Measurements from ENCODE around the gene SSR2. TPM values are rescaled to one million over a fixed set of nuclear protein-coding genes. Genes with fewer than 3 reads are reported as not detected.
"Not testable (repeated sequence)": the region's sequence is repeated elsewhere in the genome, so short reads cannot be mapped to it uniquely, and the experiment has no call there.

SSR2 gene
- total RNA-seq, 1 donor from 2014 or later: 121 TPM

DNA sequence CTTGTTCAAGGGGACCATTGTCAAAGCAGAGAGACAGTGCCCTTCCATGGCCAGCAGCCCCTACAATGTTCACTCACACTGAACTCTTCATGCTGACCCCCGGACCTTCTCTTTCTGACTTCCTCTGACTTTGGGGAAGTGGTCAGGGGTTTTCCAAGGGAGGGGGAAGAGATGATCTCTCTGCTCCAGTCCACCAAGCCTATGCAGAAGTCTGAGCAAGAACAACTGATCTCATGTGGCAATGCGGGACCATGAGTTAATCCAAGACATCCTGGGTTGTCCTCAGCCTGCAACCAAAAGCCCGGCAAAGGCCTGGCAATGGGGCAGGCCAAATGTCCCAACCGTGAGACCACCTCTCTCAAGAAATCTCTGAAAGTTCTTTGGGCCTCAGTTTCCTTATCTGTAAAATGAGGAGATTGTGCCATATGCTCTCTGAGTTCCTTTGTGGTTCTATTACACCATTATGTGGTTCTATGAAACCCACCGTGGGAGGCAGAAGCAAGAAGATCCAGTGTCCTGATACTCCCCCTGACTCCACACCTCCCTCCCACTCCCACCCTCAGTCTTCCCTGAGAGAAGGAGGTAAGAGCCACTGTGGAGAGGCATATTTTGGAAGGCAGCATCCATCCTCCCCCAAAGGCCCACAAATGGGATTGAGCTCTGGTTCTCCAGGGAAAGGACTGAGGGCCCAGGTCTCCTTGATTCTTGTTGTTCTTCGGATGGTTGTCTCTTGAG, 30.6 kb downstream of the SSR2 start:
- no peak for ATAC-seq

DNA sequence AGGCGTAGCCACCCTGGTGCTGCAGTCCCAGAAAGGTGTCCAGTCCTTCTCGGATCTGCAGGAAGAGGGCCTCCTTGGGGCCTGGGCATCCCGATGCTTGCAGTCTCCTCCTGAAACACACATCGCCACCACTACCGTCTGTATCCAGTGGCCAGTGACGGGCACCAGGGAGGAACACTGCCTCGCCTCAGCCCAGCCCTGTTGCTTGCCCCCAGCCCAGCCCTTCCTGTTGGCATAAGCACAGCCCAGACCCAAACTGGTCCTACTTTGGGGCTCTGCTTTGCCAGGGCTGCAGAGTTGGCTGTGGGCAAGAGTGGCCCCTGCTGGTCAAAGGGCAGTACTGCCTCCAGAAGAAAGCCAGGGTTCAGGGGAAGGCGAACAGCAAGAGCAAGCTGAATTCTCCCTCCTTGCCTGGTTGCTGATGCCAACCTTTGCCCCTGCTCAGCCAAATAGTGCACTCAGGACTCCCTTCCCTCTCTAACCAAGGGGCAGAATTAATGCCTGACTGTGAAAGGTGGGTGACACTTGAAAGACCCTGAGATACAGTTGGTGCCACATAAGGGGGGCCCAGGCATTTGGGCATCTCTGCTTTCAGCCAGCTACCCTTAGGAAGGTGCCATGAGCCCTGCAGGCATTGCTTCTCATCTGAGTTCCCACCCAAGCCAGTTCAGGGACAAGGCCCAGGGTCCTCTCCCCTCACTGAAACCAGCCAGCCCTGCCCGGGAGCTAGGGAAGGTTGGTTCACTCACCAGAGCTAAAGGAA, 31.3 kb downstream of the SSR2 start:
- ATAC-seq: peak; percentile 94

DNA sequence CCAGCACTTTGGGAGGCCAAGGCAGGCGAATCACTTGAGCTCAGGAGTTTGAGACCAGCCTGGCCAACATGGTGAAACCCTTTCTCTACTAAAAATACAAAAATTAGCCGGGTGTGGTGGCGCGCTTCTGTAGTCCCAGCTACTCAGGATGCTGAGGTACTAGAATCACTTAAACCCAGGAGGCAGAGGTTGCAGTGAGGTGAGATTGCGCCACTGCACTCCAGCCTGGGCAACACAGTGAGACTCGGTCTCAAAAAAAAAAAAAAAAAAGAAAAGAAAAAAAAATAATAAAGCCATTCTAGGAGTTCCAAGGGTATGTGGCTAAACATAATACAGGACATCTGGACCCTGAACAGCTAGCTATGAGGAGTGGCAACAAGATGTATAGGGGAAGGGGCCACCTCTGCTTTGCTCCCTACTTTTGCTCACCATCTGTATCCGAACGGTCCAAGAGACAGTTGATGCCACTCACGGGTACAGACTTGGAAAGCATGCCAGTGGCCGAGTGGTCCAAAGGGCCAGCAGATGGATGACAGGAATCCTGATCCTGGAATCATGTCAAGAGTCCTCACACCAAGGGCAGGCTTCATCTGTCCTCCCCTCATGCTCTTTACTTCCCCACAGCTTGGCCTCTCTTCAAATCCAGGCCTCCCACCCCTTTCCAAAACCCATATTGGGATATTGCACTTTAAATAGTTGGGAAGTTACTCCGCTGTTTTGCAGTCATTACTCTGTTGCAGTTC, 35.7 kb downstream of the SSR2 start:
- ATAC-seq: not testable (repeated sequence)

DNA sequence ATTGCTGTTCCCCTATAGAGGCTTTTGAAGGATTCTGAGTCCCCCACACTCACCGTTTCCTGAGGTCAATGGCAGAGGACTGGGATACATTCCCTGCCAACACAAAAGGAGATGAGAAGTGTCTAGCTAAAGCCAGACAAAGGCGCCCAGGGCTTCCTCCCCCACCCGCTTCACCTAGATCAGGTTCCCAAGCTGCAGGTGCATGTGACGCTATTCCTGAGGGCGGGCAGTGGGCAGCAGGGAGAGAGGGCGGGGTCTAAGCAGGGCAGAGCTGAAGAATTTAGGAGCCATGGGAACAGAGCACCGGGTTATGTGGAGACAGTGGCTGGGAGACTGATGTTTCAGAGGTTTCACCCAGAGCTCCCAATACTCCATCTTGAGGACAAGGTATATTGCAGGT, 36.4 kb downstream of the SSR2 start:
- no peak for ATAC-seq

DNA sequence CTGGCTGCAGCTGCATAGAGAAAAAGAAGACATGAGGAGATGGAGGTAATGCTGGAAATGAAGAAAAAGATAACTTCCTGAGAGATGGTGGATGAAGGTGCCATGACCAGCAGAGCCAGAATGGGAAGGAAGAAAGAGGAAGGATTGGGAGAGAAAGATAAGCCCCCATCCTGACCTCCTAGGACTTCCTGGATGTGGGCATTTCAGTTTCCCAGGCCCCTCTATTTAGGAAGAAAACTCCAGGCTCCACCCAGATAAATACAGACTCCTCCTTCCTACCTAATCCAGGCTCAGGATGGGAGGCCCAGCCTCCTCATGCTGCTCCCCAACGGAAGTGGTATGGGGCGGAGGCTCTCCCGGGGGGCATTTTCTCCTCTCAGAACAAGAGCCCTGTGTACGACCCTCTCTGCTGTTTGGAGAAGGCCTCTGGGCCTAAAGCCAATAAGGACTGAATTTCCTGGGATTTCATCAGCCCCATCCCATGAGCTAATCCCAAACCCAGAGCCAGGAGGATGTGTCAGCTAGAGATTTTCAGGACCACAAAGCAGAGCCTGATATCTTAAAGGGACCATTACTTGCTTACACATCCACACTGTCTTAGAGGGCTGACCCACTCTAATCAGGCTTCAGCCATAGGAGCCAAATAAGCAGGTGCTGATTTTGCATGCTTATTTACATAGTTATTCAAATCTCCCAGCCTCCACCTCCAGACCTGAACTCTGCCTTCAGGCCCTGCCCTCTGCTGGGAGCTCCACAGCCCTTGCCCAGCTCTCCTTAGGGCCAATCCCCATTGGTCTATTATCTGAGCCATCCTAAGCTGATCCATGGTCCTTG, 37.3 kb downstream of the SSR2 start:
- peak; percentile 35 for ATAC-seq

DNA sequence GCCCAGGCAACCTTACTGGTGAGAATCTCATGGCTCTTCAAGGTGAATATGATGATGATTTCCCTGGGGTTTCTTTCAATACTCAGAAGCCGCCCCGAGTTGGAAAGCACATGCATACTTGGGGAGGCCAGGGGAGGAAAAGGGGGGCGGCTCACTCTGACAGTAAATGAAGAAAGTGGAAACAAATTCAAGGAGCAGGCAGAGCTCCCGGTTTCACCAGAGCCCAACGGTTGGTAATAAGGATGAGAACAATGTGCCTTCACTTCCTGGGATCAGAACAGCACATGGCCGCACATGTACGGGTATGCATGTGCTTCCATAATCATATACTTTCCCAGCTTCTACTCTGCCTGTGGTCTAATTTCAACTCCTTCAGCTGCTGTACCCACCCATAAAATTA, 38.6 kb downstream of the SSR2 start:
- ATAC-seq: no peak

DNA sequence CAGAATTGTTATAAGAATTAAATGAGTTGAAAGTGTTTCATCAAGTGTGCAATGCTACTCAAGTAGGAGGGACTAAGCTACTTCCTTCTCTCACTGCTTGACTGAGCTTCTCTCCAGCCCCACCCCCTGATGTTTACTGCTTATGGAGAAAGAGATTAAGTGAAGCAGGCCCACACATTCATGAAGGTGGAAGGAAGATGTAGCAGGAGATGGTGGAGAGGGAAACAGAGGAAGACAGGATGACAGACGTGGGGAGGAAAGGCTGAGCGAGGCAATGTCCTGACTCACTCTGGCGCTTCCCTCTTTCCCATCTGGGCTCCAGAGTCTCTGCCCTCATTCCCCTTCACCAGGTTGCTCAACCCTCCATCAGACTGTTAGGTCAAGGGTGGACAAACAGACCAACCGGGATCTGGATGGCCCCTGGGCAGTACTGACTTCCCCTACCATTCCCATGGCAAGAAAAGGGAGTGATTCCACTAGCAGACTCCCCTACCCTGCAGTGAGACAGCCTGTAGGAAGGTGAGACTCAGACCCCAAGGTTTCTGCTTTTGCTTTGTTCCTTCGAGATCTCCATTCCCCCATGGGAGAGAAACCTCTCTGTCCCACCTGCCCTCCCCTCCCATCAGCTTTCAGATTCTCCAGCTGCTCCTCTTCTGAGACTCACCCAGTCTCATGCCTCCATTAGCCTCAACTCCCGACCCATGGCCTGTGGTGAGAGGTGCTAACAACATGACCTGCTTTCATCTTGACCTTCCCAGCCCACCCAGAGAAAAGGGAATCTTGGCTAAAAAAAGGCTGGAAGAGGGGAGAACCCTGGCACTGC, 39.3 kb downstream of the SSR2 start:
- ATAC-seq: peak; percentile 33

DNA sequence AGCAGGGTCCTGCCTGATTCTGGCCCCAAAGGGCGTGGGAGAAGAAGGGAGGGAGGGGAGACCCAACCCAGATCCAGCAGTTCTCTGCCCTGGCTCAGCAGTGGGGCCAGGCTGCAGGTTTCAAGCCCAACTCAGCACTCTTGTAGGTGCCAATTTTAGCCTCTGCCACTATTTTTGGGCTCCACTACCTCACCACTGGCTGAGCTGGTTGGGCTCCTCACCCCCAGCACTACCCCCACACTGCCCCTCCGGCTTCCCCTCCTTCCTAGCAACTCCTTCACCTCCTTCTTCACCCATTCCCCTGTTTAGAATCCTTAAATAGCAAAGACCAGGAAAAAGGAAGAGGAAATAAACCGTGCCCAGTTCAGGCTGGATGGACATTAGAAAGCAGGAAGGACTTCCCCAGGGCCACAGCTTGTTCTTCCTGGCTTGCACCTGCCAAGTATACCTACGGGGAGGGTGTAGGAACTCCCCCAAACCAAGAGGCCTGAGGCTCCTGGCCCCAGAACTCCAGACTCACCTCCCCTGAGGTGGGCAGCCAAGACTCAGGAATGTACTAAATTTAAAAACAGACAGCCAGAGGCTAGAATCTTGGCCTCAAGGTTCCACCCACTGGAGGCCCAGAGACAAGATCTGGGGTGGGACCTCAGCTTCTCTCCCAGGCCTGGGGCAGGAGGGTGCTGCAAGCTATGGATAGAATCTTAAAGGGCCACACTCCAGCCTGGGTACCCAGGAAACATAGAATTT, 41.0 kb downstream of the SSR2 start:
- no peak for ATAC-seq

DNA sequence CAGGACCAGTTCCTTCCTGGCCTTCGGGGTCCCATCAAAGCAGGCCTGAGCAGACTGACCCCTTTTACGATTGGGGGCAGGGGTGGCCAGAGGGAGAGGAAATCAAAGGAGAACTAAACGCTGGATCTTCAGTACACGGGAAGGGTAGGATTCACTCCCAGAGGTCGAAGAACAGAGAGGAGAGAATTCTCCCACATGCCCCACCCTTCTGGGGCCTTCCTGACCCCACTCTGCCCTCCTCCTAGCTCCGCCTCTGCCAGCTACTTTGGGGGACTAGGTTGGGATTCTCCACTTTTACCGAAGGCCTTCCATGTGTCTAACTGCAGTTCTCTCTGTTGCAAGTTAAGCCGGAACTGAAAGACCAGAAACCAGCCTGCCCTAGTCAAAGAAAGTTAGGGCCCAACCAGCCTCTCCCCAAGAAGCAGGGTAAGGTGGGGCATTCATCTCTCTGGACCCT, 41.8 kb downstream of the SSR2 start:
- ATAC-seq: no peak

DNA sequence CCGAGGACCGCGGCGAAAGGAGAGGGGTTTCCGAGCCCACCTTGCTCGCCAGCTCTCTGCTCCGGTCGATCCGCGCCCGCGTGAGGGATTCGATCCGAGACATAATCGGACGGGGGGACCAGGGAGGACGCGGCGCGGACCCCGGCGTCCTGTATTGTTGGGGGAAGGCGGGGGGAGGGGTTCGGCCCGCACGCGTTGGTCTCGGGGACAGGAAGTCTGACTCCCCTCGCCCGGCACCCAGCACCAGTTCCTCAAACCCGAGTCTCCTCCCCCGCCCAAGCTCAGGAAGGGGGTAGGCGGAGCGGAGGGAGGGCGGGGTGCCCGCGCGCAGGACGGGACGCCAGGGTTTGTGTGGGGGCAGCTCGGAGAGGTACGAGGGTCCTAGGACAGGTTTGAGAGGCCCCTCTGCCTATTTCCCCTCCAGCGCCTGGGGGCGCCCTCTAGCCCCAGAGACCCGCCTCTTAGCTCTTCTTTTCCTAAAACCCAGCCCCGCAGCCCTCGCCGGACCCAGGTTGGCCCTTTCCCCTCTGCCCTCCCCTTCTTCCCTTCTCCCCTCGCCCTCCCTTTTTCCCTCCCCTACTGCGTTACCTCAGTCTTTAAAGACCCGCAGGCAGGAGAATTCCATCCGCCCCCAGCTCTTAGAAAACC, 42.3 kb downstream of the SSR2 start, which contains the start of gene ARHGEF2:
ARHGEF2 (minus strand) TSS at position 223 of the 648 bp plus-strand sequence; CDS start at position 103, 120 bp downstream.
- ATAC-seq: peak; percentile 65

DNA sequence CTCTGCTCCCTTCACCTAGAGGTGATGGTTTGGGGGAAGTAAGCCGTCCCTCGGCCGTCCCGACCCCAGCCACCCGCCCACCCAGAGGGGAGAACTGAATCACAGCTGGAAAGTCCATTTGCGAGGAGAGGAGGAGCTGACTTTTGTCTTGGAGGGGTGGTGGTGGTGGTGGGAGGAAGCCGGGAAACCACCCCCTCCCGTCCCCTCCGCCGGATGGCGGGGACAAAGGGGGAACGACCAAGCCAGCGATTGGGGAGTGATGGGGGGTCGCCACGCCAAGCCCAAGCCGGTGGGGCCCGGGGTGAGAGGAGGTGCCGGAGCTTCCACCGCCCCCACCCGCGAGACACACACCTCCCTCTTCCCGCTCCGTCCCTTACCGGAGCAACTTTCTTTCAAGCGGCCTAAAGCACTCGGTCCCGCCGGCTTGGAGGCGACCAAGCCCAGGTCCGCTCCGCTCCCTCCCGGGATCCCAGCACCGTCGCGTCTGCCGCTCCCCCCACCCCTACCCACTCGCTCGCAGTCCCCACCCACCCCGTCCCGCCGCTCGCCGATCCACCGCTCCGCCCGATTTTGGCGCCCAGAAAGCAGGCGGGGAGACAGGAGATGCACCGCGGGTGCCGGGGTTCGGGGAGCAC, 42.9 kb downstream of the SSR2 start:
- ATAC-seq: peak; percentile 47

DNA sequence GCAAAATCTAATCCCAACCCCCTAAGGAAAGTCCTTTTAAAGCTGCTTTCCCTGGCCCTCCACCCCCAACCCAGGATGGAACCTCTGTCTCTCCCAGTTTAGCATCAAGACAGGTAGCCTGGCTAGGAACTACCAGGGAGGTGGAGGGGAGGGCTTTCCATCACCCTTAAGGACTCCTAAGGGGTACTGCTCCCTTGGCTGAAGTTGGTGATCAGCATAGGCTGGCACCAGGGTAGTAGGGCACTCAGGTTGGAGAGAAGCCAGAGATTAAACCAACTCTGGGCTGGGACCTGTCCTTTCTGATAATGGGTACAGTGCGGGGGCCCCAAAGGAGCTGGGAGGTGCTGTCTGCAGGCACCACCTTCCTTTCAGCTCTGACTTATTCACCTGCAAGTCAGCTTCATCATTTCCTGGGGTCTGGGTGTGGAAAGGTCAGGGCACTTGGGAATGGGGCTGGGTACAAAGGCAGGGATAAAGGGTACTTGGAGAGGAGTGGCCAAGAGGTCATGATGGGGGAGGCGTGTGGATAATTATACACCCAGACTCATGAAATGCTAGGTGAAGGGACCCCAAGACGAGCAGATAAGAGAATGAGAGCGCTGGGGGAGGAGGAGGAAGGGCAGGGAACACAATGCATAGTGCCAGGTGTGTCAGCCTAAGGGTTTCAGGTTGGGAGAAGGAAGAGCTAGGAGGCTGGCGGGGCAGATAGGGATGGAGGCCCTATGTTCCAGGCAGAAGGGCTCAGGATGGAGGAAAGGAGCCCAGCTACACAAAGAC, 43.6 kb downstream of the SSR2 start:
- peak; percentile 2 for ATAC-seq

DNA sequence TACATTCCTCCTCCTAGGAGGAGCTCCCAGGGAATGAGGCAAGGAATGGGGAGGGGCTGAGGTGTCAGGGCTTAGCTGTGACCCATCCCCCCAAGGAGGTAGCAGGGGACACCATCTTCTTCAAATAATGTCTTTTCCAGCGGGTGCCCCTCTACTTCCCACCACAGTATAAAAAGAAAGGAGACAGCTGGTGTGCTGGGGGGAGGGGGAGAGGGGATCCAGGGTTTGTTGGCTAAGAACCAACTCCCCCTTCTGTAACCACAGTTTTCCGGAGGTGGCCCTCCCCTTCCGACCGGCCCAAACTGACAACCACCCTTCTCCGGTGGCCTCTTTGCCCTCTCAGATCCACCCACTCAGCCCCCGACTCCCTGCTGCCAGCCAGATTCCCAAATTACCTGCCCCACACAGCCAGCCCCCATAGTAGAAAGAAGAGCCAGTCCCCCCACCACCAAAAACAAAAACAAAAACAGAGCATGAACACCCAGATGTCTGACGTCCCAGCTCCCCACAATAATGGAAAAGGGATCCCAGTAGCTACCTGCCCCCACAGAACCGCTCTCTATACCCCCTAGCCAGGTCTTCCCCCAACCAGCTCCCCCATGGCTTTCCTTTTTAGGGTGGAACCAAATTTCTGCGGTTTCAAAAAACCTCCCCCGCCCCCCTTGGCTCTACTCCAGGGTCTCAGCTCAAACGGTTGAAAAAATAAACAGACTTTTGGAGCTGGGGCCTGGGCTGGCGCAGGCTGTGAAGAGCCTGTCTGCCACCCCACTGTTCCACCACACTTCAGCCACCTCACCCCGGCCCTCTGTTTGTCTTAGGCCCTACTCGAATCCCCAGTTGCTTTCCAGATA, 44.5 kb downstream of the SSR2 start:
- ATAC-seq: no peak

DNA sequence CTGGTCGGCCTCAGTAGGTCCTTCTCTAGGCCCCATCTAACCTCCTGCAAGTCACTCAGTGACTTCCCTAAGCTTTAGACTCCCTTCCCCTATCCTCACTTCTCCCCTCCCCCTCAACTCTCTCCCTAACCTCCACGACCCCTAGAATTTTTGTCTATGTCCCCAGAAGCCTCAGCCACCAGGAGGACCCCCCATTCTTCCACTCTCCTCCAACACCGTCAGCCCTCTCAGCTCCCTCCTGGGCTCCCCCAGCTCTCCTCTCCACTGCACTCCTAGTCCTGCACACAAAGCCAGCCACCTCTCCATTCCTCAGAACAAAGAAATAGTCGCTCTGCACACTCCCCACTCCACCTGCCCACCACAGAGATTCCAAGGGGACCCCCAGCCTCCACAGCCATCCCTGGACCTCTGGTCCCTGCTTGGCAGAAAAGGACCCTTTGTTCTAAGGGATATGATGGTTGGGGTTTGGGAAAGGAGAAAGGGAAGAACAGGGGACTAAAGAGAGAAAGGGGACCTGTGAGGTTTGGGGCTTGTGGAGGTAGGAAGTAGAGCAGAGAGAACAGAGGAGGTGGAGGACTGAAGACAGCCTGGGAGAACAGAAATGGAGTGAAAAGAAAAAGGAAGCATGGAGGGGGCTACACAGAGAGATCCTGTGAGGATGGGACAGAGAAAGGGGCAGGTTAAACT, 45.2 kb downstream of the SSR2 start:
- no peak for ATAC-seq

DNA sequence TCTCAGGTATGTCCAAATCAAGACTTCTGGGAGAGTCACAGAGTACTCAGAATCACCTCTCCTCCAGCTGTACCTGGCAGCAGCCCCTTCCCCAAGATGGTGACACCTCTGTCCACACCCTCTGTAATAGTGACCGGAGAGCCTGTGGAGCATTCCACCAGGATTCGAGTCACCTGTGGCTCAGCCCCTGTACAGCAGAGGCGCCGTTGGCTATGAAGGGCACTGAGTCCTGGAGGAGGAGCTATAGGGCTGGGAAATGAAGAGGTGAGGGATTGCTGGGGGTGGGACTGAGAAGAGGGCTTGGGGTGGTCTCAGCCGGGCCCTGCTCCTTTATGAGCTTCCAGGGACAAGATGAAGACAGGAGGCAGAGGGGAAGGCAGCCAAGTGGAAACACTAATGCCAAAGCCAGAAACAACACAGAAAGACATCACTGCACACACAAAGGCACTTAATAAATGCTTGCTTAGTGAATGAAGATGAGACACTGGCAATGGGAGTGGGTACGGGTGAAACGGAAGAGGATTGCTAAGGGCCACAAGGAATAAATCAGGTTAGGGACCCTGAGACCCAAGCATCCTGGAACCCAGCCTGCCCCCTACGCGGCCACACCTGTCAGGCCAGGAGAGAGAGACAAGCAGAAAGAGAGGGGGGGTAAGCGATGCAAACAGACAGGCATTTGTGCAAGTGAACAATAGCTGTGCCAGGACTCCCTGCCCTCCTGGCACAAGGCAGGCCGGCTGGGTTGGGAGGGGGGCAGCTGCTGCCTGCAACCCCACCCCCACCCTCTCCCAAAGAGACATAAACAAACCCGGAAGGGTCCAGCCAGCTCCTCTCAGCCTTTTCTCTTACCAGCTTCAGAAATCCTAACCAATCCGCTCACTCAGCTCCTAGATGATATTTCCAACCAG, 46.3 kb downstream of the SSR2 start:
- no peak for ATAC-seq

DNA sequence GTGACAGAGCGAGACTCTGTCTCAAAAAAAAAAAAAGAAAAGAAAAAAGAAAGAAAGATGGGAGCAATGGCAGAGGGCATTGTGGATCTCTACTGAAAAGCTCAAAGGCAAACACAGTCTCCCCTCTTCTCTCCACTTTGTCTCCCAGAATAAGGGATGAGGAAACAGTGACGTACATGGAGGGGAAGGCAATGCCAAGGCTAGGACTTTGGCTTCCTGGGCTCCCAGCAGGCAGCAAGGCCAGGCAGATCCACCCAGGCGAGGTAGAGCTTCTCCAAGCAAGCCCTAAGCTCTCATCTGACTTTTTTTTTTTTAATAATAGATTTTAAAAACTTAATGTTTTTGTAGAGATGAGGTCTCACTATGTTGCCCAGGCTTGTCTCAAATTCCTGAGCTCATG, 47.0 kb downstream of the SSR2 start:
- ATAC-seq: no peak

All from esophagus mucosa (tissue), 1 donor.